PC-9 (cell line): ENCODE results near the gene NUMB. TPM values are rescaled to one million over a fixed set of nuclear protein-coding genes. Genes with fewer than 3 reads are reported as not detected.

Source experiments
- BruUV-seq: library from RNA; stranded (reverse); fragments of 400-500 nt; replicated peaks from 2 replicates; lab custom pipeline; 2021; lab: Mats Ljungman, UMichigan
- CTCF ChIA-PET: fragments of 300-600 bp; sonication (Branson Sonifier 250); formaldehyde crosslinking; loops from one replicate; lab custom pipeline; 2022; ENCODE audit warnings: antibody characterized with exemption; lab: Charles Lee
- POLR2A ChIA-PET: fragments of 300-600 bp; sonication (Branson Sonifier 250); formaldehyde crosslinking; loops from one replicate; lab custom pipeline; 2022; ENCODE audit warnings: antibody characterized with exemption; ENCODE audit not compliant: unreplicated experiment; lab: Charles Lee
- DNase-seq, 2 experiments: peaks; one replicate each; pipeline versions ENCODE4 v3.0.0 to v3.0.0-alpha.2; 2015 to 2022; ENCODE audit warnings: mixed read lengths in 1 of 2
- H2AFZ ChIP-seq: fragments of 200-600 bp; sonication (generic); 2 replicates; pipeline ENCODE4 v1.8.1; 2017; ENCODE audit warnings: antibody characterized with exemption
- H3F3A ChIP-seq: fragments of 200-600 bp; sonication (generic); 2 replicates; pipeline ENCODE4 v1.8.1; 2017; ENCODE audit warnings: antibody characterized with exemption, mild to moderate bottlenecking, low read depth; ENCODE audit not compliant: insufficient read depth
- H3K27ac ChIP-seq: fragments of 200-600 bp; sonication (generic); 2 replicates; pipeline ENCODE4 v1.6.1; 2016; ENCODE audit warnings: mixed run types
- H3K27me3 ChIP-seq: fragments of 200-600 bp; sonication (generic); 2 replicates; pipeline ENCODE4 v1.6.1; 2016; ENCODE audit warnings: low read depth, mixed run types; ENCODE audit not compliant: insufficient read depth
- H3K36me3 ChIP-seq: fragments of 200-600 bp; sonication (generic); 2 replicates; pipeline ENCODE4 v1.6.1; 2016; ENCODE audit warnings: low read depth, mixed run types
- H3K4me1 ChIP-seq: fragments of 200-600 bp; sonication (generic); replicated peaks from 2 replicates; pipeline ENCODE4 v1.6.1; 2016; ENCODE audit warnings: mixed run types; ENCODE audit not compliant: insufficient read depth
- H3K4me2 ChIP-seq: fragments of 200-600 bp; sonication (generic); 2 replicates; pipeline ENCODE4 v1.6.1; 2017; ENCODE audit warnings: mixed run types
- H3K4me3 ChIP-seq: fragments of 200-600 bp; sonication (generic); 2 replicates; pipeline ENCODE4 v1.6.1; 2016; ENCODE audit warnings: mixed run types
- H3K79me2 ChIP-seq: fragments of 200-600 bp; sonication (generic); 2 replicates; pipeline ENCODE4 v1.6.1; 2017; ENCODE audit warnings: low read depth, mixed run types
- H3K9me2 ChIP-seq: fragments of 200-600 bp; sonication (generic); 2 replicates; pipeline ENCODE4 v1.8.1; 2017; ENCODE audit warnings: mild to moderate bottlenecking; ENCODE audit not compliant: insufficient read depth
- H3K9me3 ChIP-seq: fragments of 200-600 bp; sonication (generic); 2 replicates; pipeline ENCODE4 v1.8.1; 2016; ENCODE audit warnings: low read depth; ENCODE audit not compliant: insufficient read depth
- H4K20me1 ChIP-seq: fragments of 200-600 bp; sonication (generic); 2 replicates; pipeline ENCODE4 v1.8.1; 2017; ENCODE audit not compliant: insufficient read depth
- CTCF ChIP-seq: fragments of 200-600 bp; sonication (generic); conservative IDR thresholded peaks from 2 replicates; pipeline ENCODE4 v1.6.1; 2017; ENCODE audit warnings: mixed run types, antibody characterized with exemption, mild to moderate bottlenecking, moderate library complexity
- EZH2 ChIP-seq: fragments of 200-600 bp; sonication (generic); IDR thresholded peaks from 2 replicates; pipeline ENCODE4 v1.8.0; 2017; ENCODE audit warnings: antibody characterized with exemption, low read depth
- intact Hi-C: fragments of 100-400 bp; cut with micrococcal nuclease; formaldehyde crosslinking; loops from one replicate; pipeline ENCODE4 v1.10.0; 2022; ENCODE audit not compliant: unreplicated experiment
- total RNA-seq: library from RNA; stranded (reverse); gene quantifications from 2 replicates; pipeline ENCODE4 v1.2.3, GENCODE V29; 2021

NUMB gene
- total RNA-seq, 1 experiment from 2014 or later = 64.5 TPM

- Histone ChIP-seq H3K9me3 (no peaks in the 10 kb centered on the region), H4K20me1 (no peaks in the 10 kb centered on the region), H3F3A (no peaks in the 10 kb centered on the region; the same call in 1 of the 2 replicates), H3K4me1 (no peaks in the 10 kb centered on the region), H3K27ac (no peak overlapping the region), H3K9me2 (no peaks in the 10 kb centered on the region), H3K79me2 (no peaks in the 10 kb centered on the region), H3K36me3 (no peaks in the 10 kb centered on the region), H3K27me3 (no peaks in the 10 kb centered on the region), H3K4me2 (no peak overlapping the region), H3K4me3 (no peak overlapping the region), H2AFZ (no peak overlapping the region)
- no peak for DNase-seq
- TF ChIP-seq EZH2 (no peak), CTCF (no peak)
- ChIA-PET POLR2A (no interaction called here), CTCF (interaction anchor here (0.6 to 0.7 kb wide), 2 partner anchors 31 to 362 kb away, joined by 3 to 6 read pairs; no protein-coding TSS in a partner anchor)
- no TSS peak for BruUV-seq
- intact Hi-C loops = no loop called here
Observed at GRCh38 chr14:73477618-73478266, 19.4 kb upstream of the NUMB start.

GRCh38 chr14:73476451-73476931, 18.1 kb upstream of the NUMB start:
- no peaks in the 10 kb centered on the region; the same call in 1 of the 2 replicates for H3F3A ChIP-seq
- ChIA-PET POLR2A (interaction anchor here (0.5 to 0.7 kb wide), 2 partner anchors 19 to 126 kb away, joined by 3 to 28 read pairs; no protein-coding TSS in a partner anchor), CTCF (no interaction called here)
- intact Hi-C loops = no loop called here
- TF ChIP-seq EZH2 (no peak), CTCF (no peak)
- H3K36me3 ChIP-seq = no peaks in the 10 kb centered on the region
- H3K27ac ChIP-seq = no peak overlapping the region
- H2AFZ ChIP-seq = no peak overlapping the region
- H3K4me1 ChIP-seq = no peaks in the 10 kb centered on the region
- no TSS peak for BruUV-seq
- no peaks in the 10 kb centered on the region for H4K20me1 ChIP-seq
- DNase-seq = no peak
- no peak overlapping the region for H3K4me2 ChIP-seq
- H3K4me3 ChIP-seq = no peak overlapping the region
- H3K27me3 ChIP-seq = no peaks in the 10 kb centered on the region
- no peaks in the 10 kb centered on the region for H3K9me2 ChIP-seq
- H3K9me3 ChIP-seq = no peaks in the 10 kb centered on the region
- H3K79me2 ChIP-seq = no peaks in the 10 kb centered on the region

GRCh38 chr14:73474952-73475351, 16.6 kb upstream of the NUMB start:
- Histone ChIP-seq H3K9me3 (no peaks in the 10 kb centered on the region), H3K27me3 (no peaks in the 10 kb centered on the region), H2AFZ (no peak overlapping the region), H3K27ac (no peak overlapping the region), H3K4me3 (no peak overlapping the region), H3K4me1 (no peaks in the 10 kb centered on the region), H3K36me3 (no peaks in the 10 kb centered on the region), H4K20me1 (no peaks in the 10 kb centered on the region), H3K9me2 (no peaks in the 10 kb centered on the region), H3K79me2 (no peaks in the 10 kb centered on the region), H3K4me2 (no peak overlapping the region), H3F3A (no peaks in the 10 kb centered on the region; the same call in 1 of the 2 replicates)
- ChIA-PET POLR2A (no interaction called here), CTCF (interaction anchor here (0.7 kb wide), 1 partner anchor 428 kb away, joined by 6 read pairs; no protein-coding TSS in a partner anchor)
- TF ChIP-seq CTCF = no peak
- TF ChIP-seq EZH2 = no peak
- no peak for DNase-seq
- intact Hi-C loops = no loop called here
- BruUV-seq = no TSS peak
